Uterus (tissue), 2 donors: ENCODE results near the gene CCSER1.

Experiments
- CTCF ChIP-seq, 4 experiments: fragments of 200-600 bp in 2 of 4; fragments of 450-650 bp in 2 of 4; sonication (generic) in 2 of 4; IDR thresholded peaks; one replicate each; pipeline ENCODE4 v1.5.1; 2016 to 2019; ENCODE audit warnings: antibody characterized with exemption in 4 of 4, mild to moderate bottlenecking in 2 of 4, moderate library complexity in 1 of 4
- POLR2A ChIP-seq, 2 donors: fragments of 450-650 bp; IDR thresholded peaks; one replicate each; pipeline ENCODE4 v1.6.1; 2016; ENCODE audit warnings: antibody characterized with exemption in 2 of 2, mild to moderate bottlenecking in 1 of 2, moderate library complexity in 1 of 2

DNA sequence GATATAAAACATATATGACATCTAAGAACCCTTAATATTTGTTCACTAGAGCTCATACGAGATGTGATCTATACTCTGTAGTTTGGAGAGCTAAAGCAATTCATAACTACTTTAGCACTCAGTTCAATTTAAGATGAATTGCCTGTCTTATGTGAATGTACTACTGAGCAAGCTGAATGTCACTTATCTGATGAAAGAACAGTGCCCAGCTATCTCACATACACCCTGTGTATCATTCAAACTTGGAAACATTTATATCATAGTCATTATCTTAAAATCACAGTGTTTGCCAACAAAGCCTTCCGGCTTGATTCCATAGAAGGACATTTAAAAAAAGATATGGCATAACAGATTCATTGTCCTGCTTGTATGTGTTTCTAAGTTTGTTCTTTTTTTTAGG is 639.6 kb downstream of the CCSER1 start:
- TF ChIP-seq CTCF (IDR thresholded peaks at IDR 0.05): no peak
- TF ChIP-seq POLR2A (IDR thresholded peaks at IDR 0.05): no peak
